GM21423 (cell line): ENCODE measurements around the gene AHCY.
A peak's percentile ranks its signal among the peaks of the same experiment; 100 is the strongest.
"Not testable (repeated sequence)": the region's sequence is repeated elsewhere in the genome, so short reads cannot be mapped to it uniquely, and the experiment has no call there.

Experiments
- ATAC-seq: cut with Tn5 transposase; IDR thresholded peaks from one replicate; pipeline ENCODE4 v1.9.1; 2021; ENCODE audit warnings: mild to moderate bottlenecking, moderate library complexity; ENCODE audit not compliant: unreplicated experiment

The AHCY gene

GRCh38 chr20:34302723-34303533, at the start of gene AHCY:
Gene AHCY, minus strand, starts transcription at chr20:34303355. Its CDS starts 85 bp downstream, at chr20:34303270.
- peak; percentile 91 for ATAC-seq

GRCh38 chr20:34350095-34350494, 46.9 kb upstream of the AHCY start:
- no peak for ATAC-seq

- ATAC-seq, result no peak
Measured at GRCh38 chr20:34347571-34347970, 44.4 kb upstream of the AHCY start.

- ATAC-seq, result not testable (repeated sequence)
Measured at GRCh38 chr20:34346533-34346865, 43.3 kb upstream of the AHCY start.

GRCh38 chr20:34345839-34346532, 42.8 kb upstream of the AHCY start:
- ATAC-seq, result not testable (repeated sequence)

GRCh38 chr20:34345402-34345736, 42.2 kb upstream of the AHCY start:
- no peak for ATAC-seq

GRCh38 chr20:34344238-34344637, 41.1 kb upstream of the AHCY start:
- no peak for ATAC-seq

- ATAC-seq, result no peak
Measured at GRCh38 chr20:34343458-34344211, 40.5 kb upstream of the AHCY start.

- ATAC-seq, result not testable (repeated sequence)
Measured at GRCh38 chr20:34341199-34341598, 38.0 kb upstream of the AHCY start.

- ATAC-seq, result not testable (repeated sequence)
Measured at GRCh38 chr20:34340726-34341125, 37.6 kb upstream of the AHCY start.

GRCh38 chr20:34337982-34338726, 35.0 kb upstream of the AHCY start:
- no peak for ATAC-seq

- ATAC-seq, result no peak
Measured at GRCh38 chr20:34337544-34337943, 34.4 kb upstream of the AHCY start.

- no peak for ATAC-seq
Measured at GRCh38 chr20:34334654-34335407, 31.7 kb upstream of the AHCY start.

- no peak for ATAC-seq
Measured at GRCh38 chr20:34333786-34334185, 30.6 kb upstream of the AHCY start.

GRCh38 chr20:34332262-34332920, 29.2 kb upstream of the AHCY start:
- no peak for ATAC-seq

GRCh38 chr20:34331838-34332237, 28.7 kb upstream of the AHCY start:
- no peak for ATAC-seq

- not testable (repeated sequence) for ATAC-seq
Measured at GRCh38 chr20:34330861-34331544, 27.8 kb upstream of the AHCY start.

- ATAC-seq, result no peak
Measured at GRCh38 chr20:34328928-34329677, 25.9 kb upstream of the AHCY start.
